Airway epithelial cell (primary cell): Measurements from ENCODE around the gene TPI1. TPM values are rescaled to one million over a fixed set of nuclear protein-coding genes. Genes with fewer than 3 reads are reported as not detected.

Experiments used
- total RNA-seq: library from RNA; depleted of rRNA; stranded (reverse); fragments of >200 nt; gene quantifications from 2 replicates; pipeline ENCODE4 v1.2.3, GENCODE V29; 2015

The TPI1 gene
- total RNA-seq, result 1,425 and 1,466 TPM in 2 replicates

GRCh38 chr12:6867413-6868210 lies at the start of gene TPI1:
TPI1 (plus strand) TSS chr12:6867531; CDS start chr12:6867567, 36 bp downstream.

GRCh38 chr12:6821591-6822425 lies 45.5 kb upstream of the TPI1 start, which contains the start of gene GPR162:
GPR162 (plus strand) TSS chr12:6821821; CDS start chr12:6823899, 2,078 bp downstream.

GRCh38 chr12:6827982-6828780 lies 39.1 kb upstream of the TPI1 start, which contains the start of gene P3H3:
P3H3 (plus strand) TSS chr12:6828407; CDS start chr12:6828441, 34 bp downstream.

GRCh38 chr12:6840761-6841515 lies 26.4 kb upstream of the TPI1 start, which contains the start of gene GNB3:
GNB3 (plus strand) TSS chr12:6840925; CDS start chr12:6841288, 363 bp downstream.

GRCh38 chr12:6851153-6851920 lies 16.0 kb upstream of the TPI1 start, which contains the start of gene CDCA3:
CDCA3 (minus strand) TSS chr12:6851286; CDS start chr12:6850952, 334 bp downstream.

GRCh38 chr12:6851921-6852650 lies 15.2 kb upstream of the TPI1 start, which contains the start of gene USP5:
USP5 (plus strand) TSS chr12:6852150; CDS start chr12:6852180, 30 bp downstream.

GRCh38 chr12:6873094-6874014 lies 6.0 kb downstream of the TPI1 start, which contains the start of gene SPSB2:
SPSB2 (minus strand) TSS chr12:6873303; CDS start chr12:6872901, 402 bp downstream.

GRCh38 chr12:6904280-6905276 lies 37.2 kb downstream of the TPI1 start, which contains the start of gene LRRC23:
LRRC23 (plus strand) TSS chr12:6904822; CDS start chr12:6905634, 812 bp downstream.

GRCh38 chr12:6914246-6914946 lies 47.1 kb downstream of the TPI1 start, which contains the start of gene ENO2:
ENO2 (plus strand) TSS chr12:6914580; CDS start chr12:6915833, 1,253 bp downstream.

Other genes starting within 250 kb of the TPI1 start
- gene LPAR5, start 231.6 kb upstream of the TPI1 start, total RNA-seq, result 16.6 TPM in 2 replicates
- 0.28 TPM in 1 of 2 replicates, not detected in the other for gene ACRBP, start 220.1 kb upstream of the TPI1 start, total RNA-seq
- gene ING4, start 204.4 kb upstream of the TPI1 start, total RNA-seq, result 19.8 and 24.4 TPM in 2 replicates
- 15.1 and 21.8 TPM in 2 replicates for gene ZNF384, start 178.2 kb upstream of the TPI1 start, total RNA-seq
- not detected in 2 replicates for gene PIANP, start 166.7 kb upstream of the TPI1 start, total RNA-seq
- 56.4 and 63.6 TPM in 2 replicates for gene COPS7A, start 143.5 kb upstream of the TPI1 start, total RNA-seq
- 329 and 348 TPM in 2 replicates for gene MLF2, start 114.4 kb upstream of the TPI1 start, total RNA-seq
- gene PTMS, start 101.2 kb upstream of the TPI1 start, total RNA-seq, result 166 and 192 TPM in 2 replicates
- 0.14 TPM in 1 of 2 replicates, not detected in the other for gene LAG3, start 95.0 kb upstream of the TPI1 start, total RNA-seq
- gene CD4, start 78.0 kb upstream of the TPI1 start, total RNA-seq, result 0.21 and 0.23 TPM in 2 replicates
- 0.09 and 0.21 TPM in 2 replicates for gene GPR162, start 45.7 kb upstream of the TPI1 start, total RNA-seq
- gene P3H3, start 39.1 kb upstream of the TPI1 start, total RNA-seq, result 19.7 and 23.4 TPM in 2 replicates
- gene GNB3, start 26.6 kb upstream of the TPI1 start, total RNA-seq, result 0.28 and 0.92 TPM in 2 replicates
- 23.6 and 41.0 TPM in 2 replicates for gene CDCA3, start 16.2 kb upstream of the TPI1 start, total RNA-seq
- gene USP5, start 15.4 kb upstream of the TPI1 start, total RNA-seq, result 72.2 and 82.5 TPM in 2 replicates
- 8.6 and 11.8 TPM in 2 replicates for gene SPSB2, start 5.8 kb downstream of the TPI1 start, total RNA-seq
- gene LRRC23, start 37.3 kb downstream of the TPI1 start, total RNA-seq, result 5.9 and 8.9 TPM in 2 replicates
- gene ENO2, start 47.0 kb downstream of the TPI1 start, total RNA-seq, result 8.0 and 11.1 TPM in 2 replicates
- 13.0 and 21.7 TPM in 2 replicates for gene ATN1, start 60.4 kb downstream of the TPI1 start, total RNA-seq
- not detected in 2 replicates for gene RNU7-1, start 76.3 kb downstream of the TPI1 start, total RNA-seq
- gene C12orf57, start 76.5 kb downstream of the TPI1 start, total RNA-seq, result 103 and 166 TPM in 2 replicates
- gene PTPN6, start 83.8 kb downstream of the TPI1 start, total RNA-seq, result 17.7 and 21.0 TPM in 2 replicates
- 217 and 322 TPM in 2 replicates for gene PHB2, start 103.1 kb downstream of the TPI1 start, total RNA-seq
- 95.7 and 103 TPM in 2 replicates for gene EMG1, start 103.4 kb downstream of the TPI1 start, total RNA-seq
- 25.0 and 39.4 TPM in 2 replicates for gene LPCAT3, start 150.9 kb downstream of the TPI1 start, total RNA-seq
- gene C1S, start 193.2 kb downstream of the TPI1 start, total RNA-seq, result 1.6 and 2.1 TPM in 2 replicates
- gene C1R, start 224.9 kb downstream of the TPI1 start, total RNA-seq, result 8.7 and 8.8 TPM in 2 replicates
- 16.6 and 25.3 TPM in 2 replicates for gene C1RL, start 241.7 kb downstream of the TPI1 start, total RNA-seq